Coronary artery (tissue), 2 donors: ENCODE results near the gene HIRA.
A peak's percentile ranks its signal among the peaks of the same experiment; 100 is the strongest.

Source experiments
- DNase-seq: peaks from one replicate; pipeline ENCODE4 v3.0.0-alpha.2; 2017; ENCODE audit warnings: low spot score
- H3K27ac ChIP-seq, 2 donors: fragments of 200-600 bp; sonication (generic); one replicate each; pipeline ENCODE4 v1.5.1; 2016 to 2019
- H3K4me3 ChIP-seq: fragments of 200-600 bp; sonication (generic); 2 replicates; pipeline ENCODE4 v1.5.1; 2016; ENCODE audit warnings: mild to moderate bottlenecking, moderate library complexity
- CTCF ChIP-seq: fragments of 200-600 bp; sonication (generic); IDR thresholded peaks from one replicate; pipeline ENCODE4 v1.5.1; 2019; ENCODE audit warnings: antibody characterized with exemption

HIRA gene

DNA sequence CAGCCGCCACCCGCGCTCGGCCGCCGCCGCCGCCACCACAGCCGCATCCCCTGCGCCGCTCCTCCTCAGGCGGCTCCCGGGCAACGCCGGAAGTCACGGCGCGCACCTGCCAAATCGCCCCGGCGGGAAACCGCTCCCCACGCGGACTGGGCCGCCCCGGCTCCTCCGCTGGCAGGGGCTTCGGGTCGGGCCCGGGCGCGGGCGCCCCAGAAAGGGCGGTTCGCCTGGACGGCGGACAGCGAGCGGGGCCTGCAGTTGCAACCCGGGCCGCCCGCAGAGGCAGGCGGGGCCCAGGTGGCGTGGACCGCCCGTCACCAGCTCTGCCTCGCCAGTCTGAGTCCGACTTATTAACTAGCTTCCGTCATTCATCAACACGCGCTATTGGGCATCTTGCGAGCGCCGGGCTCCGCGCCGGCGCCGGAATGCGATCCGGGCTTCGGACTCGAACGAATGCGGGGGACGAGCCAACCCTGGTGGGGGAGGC, at the start of gene HIRA:
TSS of gene HIRA (minus strand) at position 85 of the 484 bp plus-strand sequence. CDS start 257 bp downstream, outside the sequence.
- TF ChIP-seq CTCF = no peak
- H3K4me3 ChIP-seq = peak within 1 kb of the TSS; percentile 81
- peak; percentile 85 for DNase-seq
- H3K27ac ChIP-seq = peak within 1 kb of the TSS; percentile 79 to 95

GRCh38 chr22:19480789-19481188, 49.3 kb upstream of the HIRA start:
- Histone ChIP-seq H3K27ac (no peak overlapping the region), H3K4me3 (no peak overlapping the region)
- no peak for DNase-seq
- TF ChIP-seq CTCF = no peak

DNA sequence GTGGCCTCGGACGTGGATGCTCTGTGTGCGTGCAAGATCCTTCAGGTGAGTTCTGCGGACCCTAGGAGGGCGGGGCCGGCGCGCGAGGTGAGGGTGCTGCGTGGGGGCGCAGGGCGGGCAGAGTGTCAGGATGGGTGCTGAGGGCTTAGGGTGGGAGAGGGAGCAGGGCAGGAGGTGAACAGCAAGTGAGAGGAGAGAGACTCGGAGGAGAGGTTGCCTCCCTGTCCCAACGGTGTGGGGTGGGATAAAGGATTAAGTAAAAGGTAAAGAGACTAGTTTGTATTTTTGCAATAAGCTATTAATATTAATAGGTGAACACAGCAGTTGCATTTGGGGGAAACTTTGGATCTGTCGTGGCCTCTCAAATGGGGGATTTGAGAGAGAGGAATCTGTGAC, 48.6 kb upstream of the HIRA start:
- TF ChIP-seq CTCF = no peak
- Histone ChIP-seq H3K27ac (no peak overlapping the region), H3K4me3 (peak overlapping the region; percentile 99)
- no peak for DNase-seq

DNA sequence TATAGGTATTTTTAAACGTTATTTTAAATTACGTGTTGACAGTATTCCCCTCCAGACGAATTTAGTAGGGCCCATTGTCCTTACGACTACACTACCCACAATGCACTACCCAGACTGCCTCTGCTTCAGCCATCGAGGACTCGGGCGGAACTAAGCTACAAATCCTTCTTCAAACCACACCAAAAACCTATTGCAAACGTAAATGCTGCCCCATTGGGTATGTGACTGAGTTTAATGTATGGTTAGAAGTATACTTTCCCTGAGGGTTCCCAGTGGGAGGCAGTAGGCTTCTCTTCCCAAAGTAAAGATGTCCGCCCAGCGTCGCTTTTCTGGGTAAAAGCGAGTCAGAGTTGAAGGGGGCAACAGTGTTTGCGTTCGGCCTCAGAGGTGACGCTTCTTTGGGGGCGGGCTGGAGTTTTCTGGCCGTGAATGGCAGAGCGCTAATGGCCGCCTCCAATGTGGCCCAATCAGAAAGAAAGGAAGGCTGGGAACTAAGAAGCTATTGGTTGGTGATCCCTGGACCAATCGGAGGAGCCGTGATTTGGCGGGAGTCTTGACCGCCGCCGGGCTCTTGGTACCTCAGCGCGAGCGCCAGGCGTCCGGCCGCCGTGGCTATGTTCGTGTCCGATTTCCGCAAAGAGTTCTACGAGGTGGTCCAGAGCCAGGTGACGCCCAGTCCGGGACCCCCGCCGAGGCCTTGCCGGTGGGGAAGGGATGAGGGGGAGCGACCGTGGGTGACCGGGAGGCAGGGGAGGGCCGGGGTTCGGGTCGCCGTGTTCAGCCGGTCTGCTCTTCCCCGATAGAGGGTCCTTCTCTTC, 48.0 kb upstream of the HIRA start, which contains the start of gene CDC45:
TSS of gene CDC45 (plus strand) at position 566 of the 818 bp plus-strand sequence. CDS start at position 615, 49 bp downstream.
- Histone ChIP-seq H3K4me3 (peak within 1 kb of the TSS; percentile 99), H3K27ac (peak within 1 kb of the TSS; percentile 87 to 92)
- DNase-seq = peak; percentile 97
- no peak for TF ChIP-seq CTCF

DNA sequence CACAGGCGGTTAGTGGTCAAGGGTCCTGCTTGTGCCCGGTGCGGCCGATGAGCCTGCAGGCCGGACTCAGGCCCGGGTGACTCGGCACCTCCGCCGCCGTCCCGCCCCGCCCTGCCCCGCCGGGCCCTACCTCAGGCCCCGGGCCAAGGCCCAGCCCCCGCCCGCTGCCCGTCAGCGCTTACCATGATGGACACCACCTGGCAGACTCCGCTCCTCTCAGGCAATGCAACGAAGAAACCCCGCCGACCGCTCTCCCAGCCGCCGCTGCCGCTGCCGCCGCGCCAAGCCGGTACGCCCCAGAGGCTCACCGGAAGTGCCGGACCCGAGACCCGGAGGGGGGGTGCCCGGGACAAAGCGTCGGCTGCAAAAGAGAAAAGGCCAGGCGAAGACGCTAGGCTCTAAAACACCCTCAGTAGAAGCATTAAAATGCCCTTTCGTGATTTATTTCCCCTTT, 47.4 kb upstream of the HIRA start, which contains the start of gene UFD1:
TSS of gene UFD1 (minus strand) at position 293 of the 454 bp plus-strand sequence. CDS start at position 185, 108 bp downstream.
- TF ChIP-seq CTCF = no peak
- H3K4me3 ChIP-seq = peak within 1 kb of the TSS; percentile 99
- peak within 1 kb of the TSS; percentile 87 to 92 for H3K27ac ChIP-seq
- peak; percentile 92 for DNase-seq

DNA sequence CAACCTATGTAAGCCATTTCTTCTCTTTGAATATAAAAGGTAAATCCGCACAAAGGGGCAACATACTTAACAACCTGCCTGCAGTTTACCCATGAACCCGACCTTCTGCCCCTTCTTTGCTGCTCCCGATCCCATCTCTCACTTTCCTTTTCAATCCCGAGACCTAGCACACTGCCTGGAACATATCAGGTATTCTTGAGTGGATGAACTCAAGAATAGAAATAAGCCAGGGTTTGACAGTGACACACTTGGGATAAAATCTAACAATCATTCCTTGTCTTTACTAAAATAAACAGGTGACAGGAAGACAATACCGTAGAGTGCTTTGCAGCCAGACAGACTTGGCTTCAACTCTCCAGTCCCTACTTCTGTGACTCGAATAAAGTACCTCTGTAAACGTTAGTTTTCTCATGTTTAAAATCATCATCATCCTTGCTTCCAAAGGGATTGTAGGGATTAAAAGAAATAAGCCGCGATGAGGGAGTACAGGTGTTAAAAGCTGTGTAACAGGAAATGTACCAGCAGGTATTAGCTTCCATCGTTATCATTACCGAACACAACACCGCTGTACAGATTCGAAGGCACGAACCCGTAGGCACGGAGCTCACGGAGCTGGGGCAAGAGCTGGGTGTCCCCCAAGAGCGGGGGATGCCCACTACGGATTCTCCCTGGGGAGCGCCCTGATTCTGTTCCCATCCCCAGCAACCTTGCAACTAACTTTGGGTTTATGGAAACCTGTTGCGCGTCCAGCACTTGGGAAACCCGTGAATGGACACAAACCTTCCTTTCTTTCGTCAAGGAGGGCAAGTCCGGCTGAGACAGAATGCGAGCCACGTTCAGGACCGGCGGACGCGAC, 46.7 kb upstream of the HIRA start:
- Histone ChIP-seq H3K27ac (peak overlapping the region; percentile 87 to 92), H3K4me3 (peak overlapping the region; percentile 99)
- TF ChIP-seq CTCF = no peak
- DNase-seq = no peak
